NAMALWA (cell line): ENCODE measurements around the gene ITSN2.

Experiments
- DNase-seq: peaks from one replicate; pipeline ENCODE4 v3.0.0-alpha.2; 2015; ENCODE audit warnings: low spot score

ITSN2 gene

GRCh38 chr2:24269265-24269664, 91.1 kb downstream of the ITSN2 start:
- no peak for DNase-seq

GRCh38 chr2:24265212-24265611, 95.1 kb downstream of the ITSN2 start:
- DNase-seq = no peak

- no peak for DNase-seq
These were observed 97.8 kb downstream of the ITSN2 start for GRCh38 chr2:24262421-24262970.

GRCh38 chr2:24261441-24261840, 98.9 kb downstream of the ITSN2 start:
- DNase-seq = no peak

GRCh38 chr2:24259316-24259715, 101.0 kb downstream of the ITSN2 start:
- no peak for DNase-seq

GRCh38 chr2:24258718-24259117, 101.6 kb downstream of the ITSN2 start:
- DNase-seq = no peak

GRCh38 chr2:24253303-24253919, 106.9 kb downstream of the ITSN2 start:
- no peak for DNase-seq

GRCh38 chr2:24247592-24247991, 112.7 kb downstream of the ITSN2 start:
- no peak for DNase-seq

- DNase-seq = no peak
These were observed 113.2 kb downstream of the ITSN2 start for GRCh38 chr2:24247164-24247563.

GRCh38 chr2:24245986-24246776, 114.2 kb downstream of the ITSN2 start:
- DNase-seq = no peak

- DNase-seq = no peak
These were observed 118.8 kb downstream of the ITSN2 start for GRCh38 chr2:24241528-24241927.

GRCh38 chr2:24239553-24239952, 120.8 kb downstream of the ITSN2 start:
- no peak for DNase-seq

GRCh38 chr2:24238158-24238557, 122.2 kb downstream of the ITSN2 start:
- no peak for DNase-seq

GRCh38 chr2:24237313-24237712, 123.0 kb downstream of the ITSN2 start:
- no peak for DNase-seq

- no peak for DNase-seq
These were observed 127.0 kb downstream of the ITSN2 start for GRCh38 chr2:24233321-24233720.

GRCh38 chr2:24231461-24231881, 128.9 kb downstream of the ITSN2 start:
- DNase-seq = no peak

- peak; percentile 42 for DNase-seq
These were observed 131.9 kb downstream of the ITSN2 start for GRCh38 chr2:24228470-24228869.

- no peak for DNase-seq
These were observed 134.7 kb downstream of the ITSN2 start for GRCh38 chr2:24225499-24226242.

- DNase-seq = no peak
These were observed 137.4 kb downstream of the ITSN2 start for GRCh38 chr2:24222946-24223345.

- DNase-seq = no peak
These were observed 138.8 kb downstream of the ITSN2 start for GRCh38 chr2:24221343-24222050.

GRCh38 chr2:24220554-24221291, 139.6 kb downstream of the ITSN2 start:
- no peak for DNase-seq
